Gastroesophageal sphincter (tissue), 4 donors: ENCODE results near the gene GRIK1. TPM values are rescaled to one million over a fixed set of nuclear protein-coding genes. Genes with fewer than 3 reads are reported as not detected.

ENCODE experiments used
- ATAC-seq: fragments of 150-250 bp; one replicate; pipeline ENCODE4 v1.9.1; 2016; ENCODE audit warnings: mild to moderate bottlenecking, moderate library complexity
- H3K27ac ChIP-seq, 4 donors: fragments of 200-600 bp; sonication (generic) in 3 of 4; 1 replicate in 3 of 4; 2 replicates in 1 of 4; pipeline ENCODE4 v1.5.1; 2016 to 2019
- H3K27me3 ChIP-seq: fragments of 200-600 bp; sonication (generic); one replicate; pipeline ENCODE4 v1.5.1; 2019
- H3K36me3 ChIP-seq, 2 donors: fragments of 200-600 bp; sonication (generic); one replicate each; pipeline ENCODE4 v1.5.1; 2019; ENCODE audit warnings: control low read depth in 1 of 2
- H3K4me1 ChIP-seq, 3 donors: fragments of 200-600 bp; sonication (generic); 1 replicate in 2 of 3; 2 replicates in 1 of 3; pipeline ENCODE4 v1.5.1; 2016 to 2019; ENCODE audit warnings: control low read depth in 2 of 3
- H3K4me3 ChIP-seq, 2 donors: fragments of 200-600 bp; sonication (generic); one replicate each; pipeline ENCODE4 v1.5.1; 2019; ENCODE audit warnings: mild to moderate bottlenecking in 1 of 2, moderate library complexity in 1 of 2
- H3K9me3 ChIP-seq, 3 donors: fragments of 200-600 bp; sonication (generic); one replicate each; pipeline ENCODE4 v1.5.1; 2017 to 2019; ENCODE audit warnings: control low read depth in 2 of 3
- CTCF ChIP-seq, 4 experiments: fragments of 200-600 bp in 2 of 4; fragments of 450-650 bp in 2 of 4; sonication (generic) in 1 of 4; IDR thresholded peaks; one replicate each; pipeline ENCODE4 v1.5.1; 2017 to 2019; ENCODE audit warnings: antibody characterized with exemption in 4 of 4, mild to moderate bottlenecking in 2 of 4, moderate library complexity in 2 of 4
- EP300 ChIP-seq: sonication (generic); formaldehyde crosslinking; IDR thresholded peaks from one replicate; pipeline ENCODE4 v1.6.1; 2017; ENCODE audit warnings: antibody characterized with exemption, mild to moderate bottlenecking
- POLR2A ChIP-seq, 2 donors: fragments of 450-650 bp; IDR thresholded peaks; one replicate each; pipeline ENCODE4 v1.6.1; 2017; ENCODE audit warnings: antibody characterized with exemption in 2 of 2, mild to moderate bottlenecking in 2 of 2, moderate library complexity in 1 of 2
- POLR2AphosphoS5 ChIP-seq: sonication (generic); formaldehyde crosslinking; IDR thresholded peaks from one replicate; pipeline ENCODE4 v1.6.1; 2017; ENCODE audit warnings: antibody characterized with exemption
- WGBS, 2 donors: methylation state at CpG; one replicate each; pipeline ENCODE4 v1.1.5; 2018; ENCODE audit warnings: low coverage in 1 of 2; 5-methylcytosine and 5-hydroxymethylcytosine counted together
- total RNA-seq, 4 donors: library from RNA; depleted of rRNA; stranded (reverse); fragments of >200 nt; gene quantifications; one replicate each; pipeline ENCODE4 v1.1.0, GENCODE V29; 2016

The GRIK1 gene
- total RNA-seq, 4 donors from 2014 or later = 0.32 to 0.67 TPM; not detected in 2

- TF ChIP-seq POLR2AphosphoS5 = no peak
- H3K27me3 ChIP-seq = no peaks in the 10 kb centered on the region
- no peak overlapping the region for H3K27ac ChIP-seq
- H3K4me1 ChIP-seq = no peaks in the 10 kb centered on the region
- WGBS, 2 donors = 60 to 72% methylated on average over 1 to 4 of the region's 4 CpGs
- no peak overlapping the region for H3K4me3 ChIP-seq
- peaks cover 0 to 28% (median 0%) of the 10 kb centered on the region in 3 donors for H3K9me3 ChIP-seq
- no peaks in the 10 kb centered on the region for H3K36me3 ChIP-seq
- no peak for ATAC-seq
These were observed 428.7 kb downstream of the GRIK1 start for GRCh38 chr21:29511096-29511495.

GRCh38 chr21:29509121-29509520 is 430.7 kb downstream of the GRIK1 start:
- ATAC-seq = no peak
- 71 to 75% methylated on average over 6 of the region's 6 CpGs for WGBS, 2 donors
- H3K27me3 ChIP-seq = no peaks in the 10 kb centered on the region
- no peak overlapping the region for H3K4me3 ChIP-seq
- no peak overlapping the region for H3K27ac ChIP-seq
- no peaks in the 10 kb centered on the region for H3K4me1 ChIP-seq
- TF ChIP-seq EP300 (no peak), CTCF (IDR thresholded peaks at IDR 0.05) (no peak), POLR2A (IDR thresholded peaks at IDR 0.05) (no peak), POLR2AphosphoS5 (no peak)
- no peaks in the 10 kb centered on the region for H3K36me3 ChIP-seq
- H3K9me3 ChIP-seq = peaks cover 0 to 13% (median 0%) of the 10 kb centered on the region in 3 donors

GRCh38 chr21:29508301-29508700 is 431.5 kb downstream of the GRIK1 start:
- Histone ChIP-seq H3K9me3 (peaks cover 0 to 4% (median 0%) of the 10 kb centered on the region in 3 donors), H3K4me3 (no peak overlapping the region), H3K27ac (no peak overlapping the region), H3K4me1 (no peaks in the 10 kb centered on the region), H3K27me3 (no peaks in the 10 kb centered on the region), H3K36me3 (no peaks in the 10 kb centered on the region)
- TF ChIP-seq CTCF (IDR thresholded peaks at IDR 0.05) (no peak), EP300 (no peak), POLR2A (IDR thresholded peaks at IDR 0.05) (no peak), POLR2AphosphoS5 (no peak)
- no peak for ATAC-seq
- 83% methylated on average over 1 to 4 of the region's 4 CpGs for WGBS, 2 donors

- WGBS, 2 donors = 77 to 95% methylated on average over 3 of the region's 3 CpGs
- no peak for TF ChIP-seq EP300
- no peak for TF ChIP-seq POLR2AphosphoS5
- TF ChIP-seq CTCF (IDR thresholded peaks at IDR 0.05) = no peak
- TF ChIP-seq POLR2A (IDR thresholded peaks at IDR 0.05) = no peak
- Histone ChIP-seq H3K27ac (no peak overlapping the region), H3K27me3 (no peaks in the 10 kb centered on the region), H3K4me1 (no peaks in the 10 kb centered on the region), H3K36me3 (no peaks in the 10 kb centered on the region), H3K9me3 (no peaks in the 10 kb centered on the region), H3K4me3 (no peak overlapping the region)
- no peak for ATAC-seq
These were observed 432.8 kb downstream of the GRIK1 start for GRCh38 chr21:29506947-29507346.

- no peak for ATAC-seq
- H3K27ac ChIP-seq = no peak overlapping the region
- no peaks in the 10 kb centered on the region for H3K36me3 ChIP-seq
- no peaks in the 10 kb centered on the region for H3K4me1 ChIP-seq
- 45 to 49% methylated on average over 5 to 6 of the region's 6 CpGs for WGBS, 2 donors
- no peaks in the 10 kb centered on the region for H3K9me3 ChIP-seq
- H3K27me3 ChIP-seq = no peaks in the 10 kb centered on the region
- no peak overlapping the region for H3K4me3 ChIP-seq
- TF ChIP-seq EP300 (no peak), CTCF (IDR thresholded peaks at IDR 0.05) (no peak), POLR2AphosphoS5 (no peak), POLR2A (IDR thresholded peaks at IDR 0.05) (no peak)
These were observed 433.6 kb downstream of the GRIK1 start for GRCh38 chr21:29506214-29506613.
